Activated naive CD4-positive, alpha-beta T cell (primary cell): ENCODE measurements around the gene PARP14.

Experiments
- DNase-seq, 4 experiments: peaks; one replicate each; lab custom pipeline; 2025; lab: John Stamatoyannopoulos, UW

PARP14 gene

DNA sequence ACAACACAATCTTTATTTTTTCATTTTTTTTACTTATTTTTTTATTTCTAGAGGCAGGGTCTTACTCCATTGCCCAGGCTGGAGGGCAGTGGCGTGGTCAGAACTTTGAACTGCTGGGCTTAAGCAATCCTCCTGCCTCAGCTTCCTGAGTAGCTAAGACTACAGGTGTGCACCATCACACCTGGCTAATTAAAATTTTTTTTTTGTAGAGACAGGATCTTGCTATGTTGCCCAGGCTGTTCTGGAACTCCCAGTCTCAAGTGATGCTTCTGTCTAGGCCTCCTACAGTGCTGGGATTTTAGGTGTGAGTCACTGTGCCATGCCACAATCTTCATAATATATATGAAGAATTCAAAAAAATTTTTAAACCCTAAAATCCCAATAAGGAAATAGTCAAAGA, 92.2 kb downstream of the PARP14 start:
- DNase-seq: no peak

DNA sequence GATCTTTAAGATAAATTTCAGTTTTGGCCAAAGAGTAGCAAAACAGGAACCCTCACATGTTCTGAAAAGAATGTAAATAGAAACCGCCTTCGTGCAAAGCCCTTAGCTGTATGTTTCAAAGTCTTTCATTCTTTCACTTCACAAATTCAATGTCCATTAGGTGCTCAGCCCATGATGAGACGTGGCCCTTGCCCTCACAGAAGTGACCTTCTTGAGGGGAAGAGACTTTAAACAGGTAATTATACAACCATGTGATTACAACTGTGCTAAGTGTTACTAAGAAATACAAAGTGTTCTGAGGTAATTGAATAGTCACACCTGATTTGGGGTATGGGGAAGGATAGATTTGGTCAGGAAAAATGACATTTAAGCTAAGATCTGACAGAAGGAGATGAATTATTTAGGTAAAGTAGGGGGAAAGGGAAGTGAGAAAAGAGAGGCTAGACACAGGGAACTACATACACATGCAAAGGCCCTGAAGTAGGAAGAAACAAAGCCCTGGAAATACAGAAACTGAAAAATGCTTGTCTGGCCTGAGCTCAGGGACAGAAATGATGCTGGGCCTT, 93.4 kb downstream of the PARP14 start:
- no peak for DNase-seq

DNA sequence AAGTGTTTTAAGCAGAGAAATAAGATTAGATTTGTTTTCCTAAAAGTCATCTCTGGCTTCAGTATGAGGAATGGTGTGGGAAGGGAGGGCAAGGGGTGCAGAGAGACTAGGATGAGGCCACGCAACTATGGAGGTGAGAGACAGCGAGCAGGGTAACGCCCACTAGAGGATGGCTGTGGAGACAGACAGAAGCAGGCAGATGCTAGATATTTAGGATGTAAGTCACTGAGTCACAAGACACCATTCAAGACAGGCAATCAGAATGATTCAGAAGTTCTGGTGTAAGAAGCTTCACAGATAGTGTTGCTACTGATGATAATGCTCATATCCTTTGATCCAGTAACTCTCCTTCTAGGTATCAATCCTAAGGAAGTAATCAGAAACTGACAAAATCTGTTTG, 93.9 kb downstream of the PARP14 start:
- no peak for DNase-seq

DNA sequence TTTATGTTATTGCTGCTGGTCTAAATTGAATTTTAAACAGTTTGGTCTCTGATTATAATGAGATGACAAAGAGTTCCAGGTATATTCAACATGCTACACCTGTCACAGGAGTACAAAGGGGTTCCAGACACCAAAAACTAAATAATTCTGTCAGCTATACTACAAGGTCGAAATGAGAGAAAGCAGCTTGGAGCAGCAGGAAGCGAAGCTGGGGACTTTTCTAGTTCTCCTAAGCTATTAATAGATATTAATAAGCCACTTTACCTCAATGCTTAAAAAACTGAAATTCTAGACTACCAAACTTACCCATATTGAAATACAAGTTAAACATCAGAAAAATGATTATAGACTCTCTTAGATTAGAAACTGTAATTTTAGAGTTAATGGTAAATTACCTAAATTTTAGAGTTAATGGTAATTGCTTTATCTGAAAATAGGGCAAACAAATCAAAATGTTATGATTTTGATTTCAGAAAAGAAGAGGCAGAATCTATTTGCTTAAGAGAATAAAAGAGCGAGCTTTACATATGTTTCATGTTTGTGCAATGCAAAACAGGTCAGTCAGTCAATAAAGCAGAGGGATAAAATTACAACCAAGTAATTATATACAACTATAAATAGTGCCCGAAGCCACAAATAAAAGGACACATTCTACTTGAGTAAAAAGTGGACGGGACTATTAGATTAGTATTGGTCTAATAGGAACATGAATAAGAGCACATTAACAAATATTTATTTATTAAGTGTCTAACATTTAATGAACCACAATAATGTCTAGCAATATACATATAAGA, 96.2 kb downstream of the PARP14 start:
- no peak for DNase-seq

DNA sequence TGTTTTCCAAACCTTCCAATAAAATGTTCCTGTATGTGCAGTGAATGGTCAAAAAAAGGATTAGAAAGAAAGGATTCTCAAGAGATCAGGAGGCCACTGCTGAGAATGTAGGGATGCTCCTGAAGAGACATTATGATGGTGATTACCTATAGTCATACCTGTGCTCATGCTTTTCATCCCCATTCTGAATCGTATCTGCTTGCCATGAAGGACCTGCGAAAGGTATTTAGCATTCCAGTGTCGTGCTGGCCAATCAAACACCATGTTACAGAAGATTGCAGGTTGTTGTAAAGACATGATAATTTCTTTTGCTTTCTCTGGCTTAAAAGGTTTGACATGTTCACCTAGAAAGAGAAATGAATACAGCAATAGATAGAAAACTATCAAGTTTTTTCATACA, 96.9 kb downstream of the PARP14 start:
- no peak for DNase-seq
